GM19438 (cell line): ENCODE results near the gene TBXAS1.

Source experiments
- ATAC-seq: cut with Tn5 transposase; IDR thresholded peaks from one replicate; pipeline ENCODE4 v1.9.1; 2021; ENCODE audit warnings: low read depth; ENCODE audit not compliant: unreplicated experiment

The TBXAS1 gene

GRCh38 chr7:140036224-140036962 is 207.3 kb downstream of the TBXAS1 start:
- ATAC-seq: no peak

GRCh38 chr7:140039066-140039465 is 210.0 kb downstream of the TBXAS1 start:
- ATAC-seq: no peak

GRCh38 chr7:140039896-140040295 is 210.8 kb downstream of the TBXAS1 start:
- ATAC-seq: no peak

- ATAC-seq: no peak
These were observed 212.8 kb downstream of the TBXAS1 start for GRCh38 chr7:140041659-140042385.

- ATAC-seq: no peak
These were observed 213.3 kb downstream of the TBXAS1 start for GRCh38 chr7:140042386-140042670.

GRCh38 chr7:140044251-140044650 is 215.2 kb downstream of the TBXAS1 start:
- no peak for ATAC-seq

- no peak for ATAC-seq
These were observed 216.6 kb downstream of the TBXAS1 start for GRCh38 chr7:140045697-140046096.

GRCh38 chr7:140047197-140047596 is 218.1 kb downstream of the TBXAS1 start:
- no peak for ATAC-seq

- ATAC-seq: no peak
These were observed 219.1 kb downstream of the TBXAS1 start for GRCh38 chr7:140048138-140048537.

GRCh38 chr7:140048989-140049338 is 219.9 kb downstream of the TBXAS1 start:
- ATAC-seq: no peak

- no peak for ATAC-seq
These were observed 220.4 kb downstream of the TBXAS1 start for GRCh38 chr7:140049339-140050024.

- ATAC-seq: no peak
These were observed 221.0 kb downstream of the TBXAS1 start for GRCh38 chr7:140050100-140050499.

GRCh38 chr7:140051820-140052219 is 222.8 kb downstream of the TBXAS1 start:
- no peak for ATAC-seq

GRCh38 chr7:140053812-140054539 is 224.9 kb downstream of the TBXAS1 start:
- peak; percentile 97 for ATAC-seq

- no peak for ATAC-seq
These were observed 225.7 kb downstream of the TBXAS1 start for GRCh38 chr7:140054751-140055150.

- no peak for ATAC-seq
These were observed 226.8 kb downstream of the TBXAS1 start for GRCh38 chr7:140055833-140056232.

GRCh38 chr7:140056431-140057142 is 227.5 kb downstream of the TBXAS1 start:
- no peak for ATAC-seq

- ATAC-seq: no peak
These were observed 228.1 kb downstream of the TBXAS1 start for GRCh38 chr7:140057143-140057535.

GRCh38 chr7:140058517-140058916 is 229.5 kb downstream of the TBXAS1 start:
- no peak for ATAC-seq
